Gastroesophageal sphincter (tissue), 4 donors: Measurements from ENCODE around the gene ZNF385A. TPM values are rescaled to one million over a fixed set of nuclear protein-coding genes. Genes with fewer than 3 reads are reported as not detected.
A peak's percentile ranks its signal among the peaks of the same experiment; 100 is the strongest.

ENCODE experiments used
- ATAC-seq: fragments of 150-250 bp; one replicate; pipeline ENCODE4 v1.9.1; 2016; ENCODE audit warnings: mild to moderate bottlenecking, moderate library complexity
- H3K27ac ChIP-seq, 4 donors: fragments of 200-600 bp; sonication (generic) in 3 of 4; 1 replicate in 3 of 4; 2 replicates in 1 of 4; pipeline ENCODE4 v1.5.1; 2016 to 2019
- H3K27me3 ChIP-seq: fragments of 200-600 bp; sonication (generic); one replicate; pipeline ENCODE4 v1.5.1; 2019
- H3K36me3 ChIP-seq, 2 donors: fragments of 200-600 bp; sonication (generic); one replicate each; pipeline ENCODE4 v1.5.1; 2019; ENCODE audit warnings: control low read depth in 1 of 2
- H3K4me1 ChIP-seq, 3 donors: fragments of 200-600 bp; sonication (generic); 1 replicate in 2 of 3; 2 replicates in 1 of 3; pipeline ENCODE4 v1.5.1; 2016 to 2019; ENCODE audit warnings: control low read depth in 2 of 3
- H3K4me3 ChIP-seq, 2 donors: fragments of 200-600 bp; sonication (generic); one replicate each; pipeline ENCODE4 v1.5.1; 2019; ENCODE audit warnings: mild to moderate bottlenecking in 1 of 2, moderate library complexity in 1 of 2
- H3K9me3 ChIP-seq, 3 donors: fragments of 200-600 bp; sonication (generic); one replicate each; pipeline ENCODE4 v1.5.1; 2017 to 2019; ENCODE audit warnings: control low read depth in 2 of 3
- EP300 ChIP-seq: sonication (generic); formaldehyde crosslinking; IDR thresholded peaks from one replicate; pipeline ENCODE4 v1.6.1; 2017; ENCODE audit warnings: antibody characterized with exemption, mild to moderate bottlenecking
- POLR2A ChIP-seq, 2 donors: fragments of 450-650 bp; IDR thresholded peaks; one replicate each; pipeline ENCODE4 v1.6.1; 2017; ENCODE audit warnings: antibody characterized with exemption in 2 of 2, mild to moderate bottlenecking in 2 of 2, moderate library complexity in 1 of 2
- POLR2AphosphoS5 ChIP-seq: sonication (generic); formaldehyde crosslinking; IDR thresholded peaks from one replicate; pipeline ENCODE4 v1.6.1; 2017; ENCODE audit warnings: antibody characterized with exemption
- WGBS, 2 donors: methylation state at CpG; one replicate each; pipeline ENCODE4 v1.1.5; 2018; ENCODE audit warnings: low coverage in 1 of 2; 5-methylcytosine and 5-hydroxymethylcytosine counted together
- total RNA-seq, 4 donors: library from RNA; depleted of rRNA; stranded (reverse); fragments of >200 nt; gene quantifications; one replicate each; pipeline ENCODE4 v1.1.0, GENCODE V29; 2016
- TF ChIP-seq, protein P1 (sequence below), 4 experiments: fragments of 200-600 bp in 2 of 4; fragments of 450-650 bp in 2 of 4; sonication (generic) in 1 of 4; IDR thresholded peaks; one replicate each; pipeline ENCODE4 v1.5.1; 2017 to 2019; ENCODE audit warnings: antibody characterized with exemption in 4 of 4, mild to moderate bottlenecking in 2 of 4, moderate library complexity in 2 of 4

Gene ZNF385A
- total RNA-seq, 4 donors from 2014 or later, result 7.5 to 28.0 (median 19.5) TPM

GRCh38 chr12:54415221-54415929, 30.8 kb upstream of the ZNF385A start:
- ATAC-seq, result no peak

GRCh38 chr12:54413284-54414190, 29.0 kb upstream of the ZNF385A start:
- peak overlapping the region; percentile 19 to 99 for H3K4me3 ChIP-seq
- ATAC-seq, result peak; percentile 33
- 35 to 36% methylated on average over 3 to 7 of the region's 9 CpGs for WGBS, 2 donors

More at GRCh38 chr12:54415221-54415929, 30.8 kb upstream of the ZNF385A start:
- peak overlapping the region in 3 of 4 donors; percentile 58 to 97 (median 95) for H3K27ac ChIP-seq
- H3K36me3 ChIP-seq, result peaks cover 0 to 20% of the 10 kb centered on the region in 2 donors
- WGBS, 2 donors, result 28% methylated on average over 3 of the region's 4 CpGs
- no peak for TF ChIP-seq POLR2AphosphoS5
- TF ChIP-seq, protein P1, sequence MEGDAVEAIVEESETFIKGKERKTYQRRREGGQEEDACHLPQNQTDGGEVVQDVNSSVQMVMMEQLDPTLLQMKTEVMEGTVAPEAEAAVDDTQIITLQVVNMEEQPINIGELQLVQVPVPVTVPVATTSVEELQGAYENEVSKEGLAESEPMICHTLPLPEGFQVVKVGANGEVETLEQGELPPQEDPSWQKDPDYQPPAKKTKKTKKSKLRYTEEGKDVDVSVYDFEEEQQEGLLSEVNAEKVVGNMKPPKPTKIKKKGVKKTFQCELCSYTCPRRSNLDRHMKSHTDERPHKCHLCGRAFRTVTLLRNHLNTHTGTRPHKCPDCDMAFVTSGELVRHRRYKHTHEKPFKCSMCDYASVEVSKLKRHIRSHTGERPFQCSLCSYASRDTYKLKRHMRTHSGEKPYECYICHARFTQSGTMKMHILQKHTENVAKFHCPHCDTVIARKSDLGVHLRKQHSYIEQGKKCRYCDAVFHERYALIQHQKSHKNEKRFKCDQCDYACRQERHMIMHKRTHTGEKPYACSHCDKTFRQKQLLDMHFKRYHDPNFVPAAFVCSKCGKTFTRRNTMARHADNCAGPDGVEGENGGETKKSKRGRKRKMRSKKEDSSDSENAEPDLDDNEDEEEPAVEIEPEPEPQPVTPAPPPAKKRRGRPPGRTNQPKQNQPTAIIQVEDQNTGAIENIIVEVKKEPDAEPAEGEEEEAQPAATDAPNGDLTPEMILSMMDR (IDR thresholded peaks at IDR 0.05), result peak in 1 of 4 experiments; percentile 21
- H3K27me3 ChIP-seq, result no peaks in the 10 kb centered on the region
- peak overlapping the region in 1 of 2 donors; percentile 99 for H3K4me3 ChIP-seq
- peaks cover 0 to 85% (median 36%) of the 10 kb centered on the region in 3 donors for H3K4me1 ChIP-seq
- H3K9me3 ChIP-seq, result no peaks in the 10 kb centered on the region

DNA sequence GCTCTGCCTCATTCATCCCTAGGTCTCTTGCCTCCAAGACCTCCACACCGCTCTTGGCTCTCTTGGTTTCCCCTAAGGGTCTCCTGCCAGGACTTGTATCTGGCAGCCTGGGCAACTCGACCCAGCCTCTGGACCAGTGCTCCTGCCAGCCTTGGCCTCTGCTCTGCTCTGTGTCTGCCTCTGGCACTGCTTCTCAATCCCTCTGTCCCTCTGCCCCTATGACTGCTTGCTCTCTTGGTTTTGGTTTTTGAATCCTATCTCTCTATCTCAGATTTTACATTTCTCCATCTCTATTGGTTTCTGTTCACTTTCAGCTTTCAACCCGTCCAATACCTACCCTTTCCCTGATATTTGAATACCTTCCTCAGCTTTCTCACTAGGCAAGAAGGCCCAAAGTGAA, 28.3 kb upstream of the ZNF385A start:
- ATAC-seq, result no peak
- 11 to 43% methylated on average over 2 to 3 of the region's 3 CpGs for WGBS, 2 donors
- Histone ChIP-seq H3K9me3 (no peaks in the 10 kb centered on the region), H3K4me3 (peak overlapping the region; percentile 19 to 99), H3K27ac (peak overlapping the region; percentile 3 to 97 (median 86)), H3K4me1 (peaks cover 0 to 100% (median 36%) of the 10 kb centered on the region in 3 donors), H3K27me3 (no peaks in the 10 kb centered on the region), H3K36me3 (peaks cover 0 to 46% of the 10 kb centered on the region in 2 donors)
- no peak for TF ChIP-seq POLR2A (IDR thresholded peaks at IDR 0.05)
- TF ChIP-seq, protein P1 (IDR thresholded peaks at IDR 0.05), result no peak
- no peak for TF ChIP-seq EP300
- TF ChIP-seq POLR2AphosphoS5, result no peak

More at GRCh38 chr12:54413284-54414190, 29.0 kb upstream of the ZNF385A start:
- Histone ChIP-seq H3K36me3 (peaks cover 0 to 39% of the 10 kb centered on the region in 2 donors), H3K27me3 (no peaks in the 10 kb centered on the region), H3K27ac (peak overlapping the region; percentile 32 to 97 (median 86)), H3K9me3 (no peaks in the 10 kb centered on the region), H3K4me1 (peaks cover 0 to 94% (median 36%) of the 10 kb centered on the region in 3 donors)
- no peak for TF ChIP-seq POLR2AphosphoS5
- TF ChIP-seq, protein P1 (IDR thresholded peaks at IDR 0.05), result no peak
- no peak for TF ChIP-seq POLR2A (IDR thresholded peaks at IDR 0.05)
- no peak for TF ChIP-seq EP300

DNA sequence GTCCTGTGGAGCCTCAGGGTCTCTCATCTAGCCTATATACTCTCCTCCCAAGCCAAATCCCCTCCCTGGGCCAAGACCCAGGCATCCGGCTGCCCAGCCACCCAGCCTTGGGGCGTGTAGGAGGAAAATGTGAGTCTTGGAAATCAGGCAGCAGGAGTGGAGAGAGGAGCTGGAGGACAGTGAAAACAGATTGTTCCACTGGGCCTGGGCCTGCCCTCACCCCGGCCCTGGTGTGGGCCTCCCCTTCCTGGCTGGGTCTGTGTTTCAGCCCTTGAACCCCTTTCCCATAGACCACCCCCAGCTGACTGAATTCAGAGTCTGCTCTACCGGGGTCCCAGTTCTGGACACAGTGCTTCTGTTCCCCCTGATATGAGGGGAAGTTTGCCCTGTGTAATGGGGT, 27.8 kb upstream of the ZNF385A start:
- no peaks in the 10 kb centered on the region for H3K9me3 ChIP-seq
- 45% methylated on average over 2 of the region's 4 CpGs; no CpG with 5 or more reads in 1 of the 2 donors for WGBS, 2 donors
- H3K4me1 ChIP-seq, result peaks cover 0 to 100% (median 36%) of the 10 kb centered on the region in 3 donors
- H3K27ac ChIP-seq, result peak overlapping the region; percentile 3 to 97 (median 86)
- TF ChIP-seq POLR2AphosphoS5 (no peak), EP300 (no peak), POLR2A (IDR thresholded peaks at IDR 0.05) (no peak)
- TF ChIP-seq, protein P1 (IDR thresholded peaks at IDR 0.05), result no peak
- peaks cover 0 to 51% of the 10 kb centered on the region in 2 donors for H3K36me3 ChIP-seq
- H3K27me3 ChIP-seq, result no peaks in the 10 kb centered on the region
- peak overlapping the region in 1 of 2 donors; percentile 99 for H3K4me3 ChIP-seq
- ATAC-seq, result no peak
